Epithelial cell of esophagus (primary cell): ENCODE results near the gene CAMSAP1.

Source experiments
- DNase-seq: peaks from one replicate; pipeline ENCODE4 v3.0.0; 2010; ENCODE audit warnings: low read depth
- H3K4me3 ChIP-seq: 2 replicates; pipeline ENCODE4 v1.5.1; 2011; ENCODE audit warnings: mild to moderate bottlenecking, low read length, control low read depth
- CTCF ChIP-seq: IDR thresholded peaks from 2 replicates; pipeline ENCODE4 v1.5.1; 2011; ENCODE audit warnings: low read depth, mild to moderate bottlenecking, low read length, control low read depth, inconsistent platforms; ENCODE audit not compliant: insufficient read depth; ENCODE audit errors: missing control alignments

CAMSAP1 gene

GRCh38 chr9:135826188-135826545, 81.2 kb downstream of the CAMSAP1 start:
- no peak for DNase-seq
- no peak for TF ChIP-seq CTCF
- no peak overlapping the region for H3K4me3 ChIP-seq

GRCh38 chr9:135825435-135826187, 81.7 kb downstream of the CAMSAP1 start:
- no peak for TF ChIP-seq CTCF
- DNase-seq, result no peak
- no peak overlapping the region for H3K4me3 ChIP-seq

GRCh38 chr9:135823036-135823435, 84.3 kb downstream of the CAMSAP1 start:
- no peak overlapping the region for H3K4me3 ChIP-seq
- TF ChIP-seq CTCF, result no peak
- no peak for DNase-seq

GRCh38 chr9:135822374-135822755, 85.0 kb downstream of the CAMSAP1 start:
- DNase-seq, result no peak
- H3K4me3 ChIP-seq, result no peak overlapping the region
- TF ChIP-seq CTCF, result no peak

- no peak for TF ChIP-seq CTCF
- no peak overlapping the region for H3K4me3 ChIP-seq
- DNase-seq, result no peak
These were observed 85.5 kb downstream of the CAMSAP1 start for GRCh38 chr9:135821733-135822373.

- TF ChIP-seq CTCF, result no peak
- DNase-seq, result no peak
- no peak overlapping the region for H3K4me3 ChIP-seq
These were observed 86.2 kb downstream of the CAMSAP1 start for GRCh38 chr9:135821116-135821515.

GRCh38 chr9:135820661-135821060, 86.7 kb downstream of the CAMSAP1 start:
- TF ChIP-seq CTCF, result no peak
- no peak overlapping the region for H3K4me3 ChIP-seq
- DNase-seq, result no peak
